Measurements from ENCODE around the gene SPRED1. TPM values are rescaled to one million over a fixed set of nuclear protein-coding genes. Genes with fewer than 3 reads are reported as not detected.
A peak's percentile ranks its signal among the peaks of the same experiment; 100 is the strongest.

Gene SPRED1
- 25.6 and 25.9 TPM in 2 replicates for total RNA-seq (2014; rRNA removed; shearing (Covaris generic))
- polyA plus RNA-seq (2014; cell fraction: nucleus; rRNA removed): 7.6 and 13.0 TPM in 2 replicates

DNA sequence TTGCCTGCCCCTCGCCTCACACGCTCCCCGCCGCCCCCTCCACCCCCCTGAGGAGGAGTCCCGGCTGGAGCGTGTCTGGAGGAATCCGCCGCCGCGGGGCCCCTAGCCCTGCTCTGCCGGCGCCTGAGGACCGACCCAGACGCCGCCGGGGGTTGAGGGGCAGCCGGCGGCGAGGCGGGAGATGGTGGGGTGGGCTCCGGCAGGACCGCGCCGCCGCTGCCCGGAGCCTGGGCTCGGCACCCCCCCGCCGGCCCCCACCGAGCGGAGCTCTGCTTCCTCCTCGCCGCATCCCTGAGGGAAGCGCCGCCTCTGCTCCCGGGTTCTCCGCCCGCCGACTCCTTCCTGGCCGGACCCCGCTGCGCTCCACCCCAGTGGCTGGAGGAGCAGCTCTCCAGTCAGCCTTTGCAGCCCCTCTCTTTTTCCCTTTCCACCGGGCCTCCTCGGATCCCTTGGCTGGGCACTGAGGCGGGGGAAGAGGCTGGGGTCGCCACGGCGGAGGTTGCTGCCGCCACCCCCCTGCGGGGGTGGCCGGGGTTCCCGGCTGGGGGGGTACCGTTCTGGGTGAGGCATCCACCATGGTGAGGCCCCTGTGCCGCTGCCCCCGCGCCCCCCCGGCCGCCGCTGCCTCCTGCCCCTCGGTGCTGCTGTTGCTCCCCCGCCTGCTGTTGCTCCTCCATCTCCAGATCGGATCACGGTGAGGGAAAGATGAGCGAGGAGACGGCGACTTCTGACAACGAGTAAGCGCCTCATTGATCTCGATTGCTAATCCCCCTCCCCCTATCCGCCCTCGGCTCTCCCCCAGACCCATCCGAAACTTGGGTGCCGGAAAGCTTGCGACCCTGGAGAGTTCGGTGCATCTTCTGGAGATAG, at the start of gene SPRED1:
SPRED1 (plus strand) TSS at position 356 of the 870 bp plus-strand sequence; CDS start at position 706, 350 bp downstream.
- DNase-seq (ENCODE audit: extremely low read depth, low read depth): no peak

DNA sequence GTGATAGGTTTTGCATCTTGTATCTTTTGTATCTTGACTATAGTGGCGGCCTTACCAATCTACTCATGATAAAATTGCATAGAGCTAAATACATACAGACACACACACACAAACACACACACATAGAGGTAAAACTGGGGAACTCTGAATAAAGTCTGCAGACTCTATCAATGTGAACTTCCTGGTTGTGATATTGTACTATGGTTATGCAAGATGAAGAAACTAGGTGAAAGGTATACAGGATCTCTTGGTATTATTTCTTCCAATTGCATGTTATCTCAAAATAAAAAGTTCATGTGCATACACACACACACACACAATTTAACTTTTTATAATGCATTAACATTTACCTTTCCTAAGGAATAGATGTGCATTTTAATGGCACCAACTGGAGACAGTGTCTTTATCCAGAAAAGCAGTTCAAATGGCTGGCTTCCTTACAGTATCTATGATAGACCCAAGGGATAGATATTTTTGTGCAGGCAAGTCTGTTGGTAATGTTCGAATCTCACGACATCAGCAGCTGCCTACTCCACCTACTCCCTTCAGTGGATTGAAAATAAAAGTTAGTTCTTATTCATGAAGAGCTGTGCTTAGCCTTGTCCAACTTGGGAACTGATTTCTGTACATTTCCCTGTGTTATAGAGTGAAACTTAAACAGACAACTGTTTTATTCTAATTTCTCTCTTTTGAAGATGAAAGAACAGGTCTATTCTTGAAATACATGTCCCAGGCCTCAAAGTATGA, 46.9 kb upstream of the SPRED1 start:
- no peak for DNase-seq (ENCODE audit: extremely low read depth, low read depth)

DNA sequence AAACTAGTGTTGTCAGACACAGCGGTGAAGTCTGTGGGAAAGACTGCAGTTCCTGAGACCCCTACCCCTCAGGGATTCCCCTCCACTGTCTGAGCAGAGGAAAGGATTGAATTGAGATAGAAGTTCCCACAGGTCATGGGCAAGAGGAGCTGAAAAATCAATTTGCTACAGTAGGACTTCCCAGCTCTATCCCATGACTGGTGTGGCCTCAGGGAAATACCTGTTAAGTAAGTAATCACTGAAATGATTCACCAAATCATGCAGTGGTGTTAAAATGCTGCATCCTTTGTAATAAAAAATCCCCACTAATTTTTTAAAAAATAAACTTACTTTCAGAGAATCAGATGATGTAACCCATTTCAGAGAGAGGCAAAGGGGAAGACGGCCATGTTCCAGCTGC, 45.0 kb upstream of the SPRED1 start:
- no peak for DNase-seq (ENCODE audit: extremely low read depth, low read depth)

- no peak for DNase-seq (ENCODE audit: extremely low read depth, low read depth)
Observed at GRCh38 chr15:38208206-38208605, 44.4 kb upstream of the SPRED1 start.

- DNase-seq (ENCODE audit: extremely low read depth, low read depth): no peak
Observed at GRCh38 chr15:38208779-38209178, 43.9 kb upstream of the SPRED1 start.

- no peak for DNase-seq (ENCODE audit: extremely low read depth, low read depth)
Observed at GRCh38 chr15:38211249-38211648, 41.4 kb upstream of the SPRED1 start.

DNA sequence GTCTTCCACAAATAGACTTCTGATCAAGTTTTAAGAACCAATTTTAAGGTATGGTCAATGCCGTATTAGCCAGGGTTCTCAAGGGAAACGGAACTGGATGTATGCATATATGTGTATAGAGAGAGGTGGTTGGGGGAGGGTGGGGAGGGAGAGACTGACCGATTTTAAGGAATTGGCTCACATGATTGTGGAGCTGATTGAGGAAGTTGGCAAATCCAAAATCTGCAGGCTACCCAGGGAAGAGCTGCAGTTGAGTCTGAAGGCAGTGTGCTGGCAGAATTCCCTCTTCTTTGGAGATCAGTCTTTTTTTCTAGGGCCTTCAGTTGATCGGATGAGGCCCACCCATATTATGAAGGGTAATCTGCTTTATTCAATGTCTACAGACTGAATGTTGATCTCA, 40.8 kb upstream of the SPRED1 start:
- no peak for DNase-seq (ENCODE audit: extremely low read depth, low read depth)

DNA sequence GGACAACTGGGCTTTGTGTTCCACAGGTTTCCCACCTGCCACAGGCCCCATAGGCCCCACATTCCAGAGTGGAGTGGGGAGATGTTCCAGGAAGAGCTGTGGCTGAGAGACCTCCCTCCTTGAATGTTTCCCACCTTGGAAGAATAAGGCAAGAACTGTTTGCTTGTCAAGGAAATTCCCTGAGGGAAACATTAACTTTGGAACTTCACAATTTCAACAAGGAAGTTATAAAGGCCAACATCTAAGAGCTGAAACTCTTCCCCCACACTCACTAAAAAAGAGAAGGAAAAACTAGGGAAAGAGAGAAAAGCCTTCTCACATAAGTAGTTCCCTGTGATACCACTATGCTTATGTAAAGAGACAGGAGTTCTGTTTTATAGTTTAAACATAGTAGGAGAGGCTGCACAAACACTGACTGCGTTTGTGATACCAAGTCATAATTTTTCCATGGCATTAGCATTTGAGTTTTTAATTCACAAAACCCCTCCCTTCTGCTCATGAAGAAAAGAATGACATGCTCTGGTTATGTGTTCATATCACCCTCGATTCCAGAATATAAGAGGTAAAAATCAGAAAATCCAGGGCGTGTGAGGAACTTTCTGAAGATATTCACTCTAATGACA, 39.8 kb upstream of the SPRED1 start:
- DNase-seq (ENCODE audit: extremely low read depth, low read depth): no peak

- DNase-seq (ENCODE audit: extremely low read depth, low read depth): no peak
Observed at GRCh38 chr15:38213356-38213755, 39.3 kb upstream of the SPRED1 start.

GRCh38 chr15:38215707-38216106, 36.9 kb upstream of the SPRED1 start:
- DNase-seq (ENCODE audit: extremely low read depth, low read depth): no peak

DNA sequence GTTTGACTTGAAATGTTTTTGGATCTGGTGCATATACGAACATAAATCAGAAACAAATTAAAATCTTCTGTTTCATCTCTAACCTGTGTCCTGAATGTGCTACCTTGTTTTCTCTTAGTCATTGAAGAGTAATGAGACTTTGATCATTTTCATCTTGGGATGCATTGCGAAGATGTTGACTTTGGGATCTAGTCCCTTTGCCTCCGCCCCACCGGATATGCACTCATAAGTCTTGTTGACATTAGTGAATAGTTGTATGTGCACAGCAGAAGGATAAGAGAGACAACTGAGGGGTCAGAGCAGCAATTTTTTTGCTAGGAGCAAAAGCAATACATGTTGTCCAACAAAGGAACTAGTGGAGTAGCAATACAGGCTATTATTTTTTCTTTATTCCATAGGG, 35.9 kb upstream of the SPRED1 start:
- DNase-seq (ENCODE audit: extremely low read depth, low read depth): peak; percentile 32

GRCh38 chr15:38217191-38217595, 35.4 kb upstream of the SPRED1 start:
- DNase-seq (ENCODE audit: extremely low read depth, low read depth): peak; percentile 19

- no peak for DNase-seq (ENCODE audit: extremely low read depth, low read depth)
Observed at GRCh38 chr15:38217788-38218609, 34.6 kb upstream of the SPRED1 start.

GRCh38 chr15:38220606-38221273, 31.9 kb upstream of the SPRED1 start:
- no peak for DNase-seq (ENCODE audit: extremely low read depth, low read depth)

- DNase-seq (ENCODE audit: extremely low read depth, low read depth): no peak
Observed at GRCh38 chr15:38224486-38224885, 28.1 kb upstream of the SPRED1 start.

GRCh38 chr15:38225381-38225780, 27.3 kb upstream of the SPRED1 start:
- DNase-seq (ENCODE audit: extremely low read depth, low read depth): no peak

GRCh38 chr15:38226608-38227266, 25.9 kb upstream of the SPRED1 start:
- DNase-seq (ENCODE audit: extremely low read depth, low read depth): peak; percentile 89

DNA sequence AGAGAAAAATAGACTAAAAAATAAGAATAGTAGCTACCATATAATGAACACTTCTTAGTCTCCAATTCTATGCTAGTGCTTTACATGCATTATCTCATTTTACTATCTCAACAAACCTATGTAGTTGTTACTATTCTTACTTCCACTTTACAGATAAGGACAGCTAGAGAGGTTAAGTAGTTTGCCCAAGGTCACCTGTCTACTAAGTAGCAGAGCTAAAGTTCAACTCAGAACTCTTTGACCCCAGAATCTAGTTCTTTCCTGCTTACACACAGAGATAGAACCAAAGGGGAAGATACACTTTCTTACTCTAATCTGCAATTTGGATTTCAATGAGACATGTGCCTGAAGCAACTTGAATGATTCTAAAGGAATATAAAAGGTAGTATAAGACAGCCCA, 24.7 kb upstream of the SPRED1 start:
- DNase-seq (ENCODE audit: extremely low read depth, low read depth): no peak

GRCh38 chr15:38228618-38229017, 24.0 kb upstream of the SPRED1 start:
- no peak for DNase-seq (ENCODE audit: extremely low read depth, low read depth)

All from NCI-H460 (cell line).